Umbilical cord (tissue), 2 donors: ENCODE data around the gene CHST11. TPM values are rescaled to one million over a fixed set of nuclear protein-coding genes. Genes with fewer than 3 reads are reported as not detected.

Experiments
- DNase-seq: peaks from one replicate; pipeline ENCODE4 v3.0.0-alpha.2; 2015; ENCODE audit warnings: low spot score
- total RNA-seq: library from RNA; depleted of rRNA; stranded (reverse); fragments of >200 nt; gene quantifications from one replicate; pipeline ENCODE4 v1.2.3, GENCODE V29; 2014; ENCODE audit warnings: low replicate concordance; ENCODE audit not compliant: insufficient read depth

Gene CHST11
- total RNA-seq, 1 donor from 2014 or later: 6.5 TPM

DNA sequence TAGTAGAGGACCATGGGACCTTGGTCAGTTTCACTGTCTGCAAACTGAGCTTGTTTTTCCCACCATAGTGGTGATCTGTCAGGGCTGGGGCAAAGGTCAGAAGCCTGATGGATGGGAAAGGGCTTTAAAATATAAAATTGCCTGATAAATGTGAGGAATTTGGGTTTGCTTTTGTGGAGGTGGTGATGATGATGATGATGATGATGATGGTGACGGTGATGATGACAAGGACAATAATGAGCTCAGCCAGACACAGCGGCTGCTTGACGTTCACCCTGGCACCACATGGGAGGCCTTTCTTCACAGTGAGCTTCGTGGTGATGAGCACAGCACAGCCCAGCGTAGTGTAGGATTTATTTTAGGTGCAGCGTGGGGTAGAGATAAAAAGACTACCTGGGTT lies 257.6 kb downstream of the CHST11 start:
- DNase-seq: no peak

DNA sequence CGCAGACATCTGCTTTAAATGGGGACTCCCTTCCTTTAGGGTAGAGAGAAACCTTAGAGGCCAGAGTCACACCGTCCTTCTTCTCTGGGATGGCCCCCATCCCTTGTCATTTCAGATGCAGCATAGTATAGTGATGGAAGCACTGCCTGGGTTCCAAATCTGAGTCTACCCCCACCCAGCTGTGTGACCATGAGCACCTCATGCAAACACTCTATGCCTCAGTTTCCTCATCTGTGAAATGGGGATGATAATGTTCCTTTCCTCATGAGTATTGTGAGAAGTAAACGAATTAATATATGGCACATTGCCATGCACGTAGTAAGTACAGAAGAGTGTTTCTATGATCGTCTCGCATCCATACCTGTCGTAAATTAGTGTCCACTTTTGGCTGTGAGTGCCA lies 259.4 kb downstream of the CHST11 start:
- DNase-seq: no peak

DNA sequence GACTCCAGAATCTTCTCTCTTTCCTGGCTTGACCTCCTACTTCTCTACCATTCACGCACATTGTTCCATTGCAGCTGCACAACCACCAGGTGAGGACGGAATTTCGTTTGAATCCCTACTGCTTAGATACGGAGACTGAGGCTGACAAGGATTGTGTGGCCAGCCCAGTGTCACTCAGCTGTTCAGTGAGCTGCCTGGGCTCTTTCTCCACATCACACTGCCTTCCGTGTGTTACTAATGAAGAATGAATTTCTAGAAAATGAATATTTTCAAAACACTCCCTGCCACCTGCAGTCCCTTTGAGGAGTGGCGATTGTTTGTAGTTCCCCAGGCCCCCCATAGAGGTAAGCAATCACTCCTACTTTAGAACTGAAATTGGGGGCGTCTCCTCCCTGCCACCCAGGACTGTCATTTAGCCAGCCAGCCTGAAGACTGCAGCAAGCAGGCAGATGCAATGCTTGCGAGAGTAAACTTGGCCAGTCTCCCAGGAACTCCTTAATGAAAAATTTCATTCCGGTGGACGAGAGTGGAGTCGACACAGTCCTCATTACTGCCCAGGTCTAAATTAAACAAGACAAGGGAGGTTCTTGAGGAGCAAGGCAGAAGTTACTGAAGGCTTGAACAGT lies 261.7 kb downstream of the CHST11 start:
- no peak for DNase-seq

DNA sequence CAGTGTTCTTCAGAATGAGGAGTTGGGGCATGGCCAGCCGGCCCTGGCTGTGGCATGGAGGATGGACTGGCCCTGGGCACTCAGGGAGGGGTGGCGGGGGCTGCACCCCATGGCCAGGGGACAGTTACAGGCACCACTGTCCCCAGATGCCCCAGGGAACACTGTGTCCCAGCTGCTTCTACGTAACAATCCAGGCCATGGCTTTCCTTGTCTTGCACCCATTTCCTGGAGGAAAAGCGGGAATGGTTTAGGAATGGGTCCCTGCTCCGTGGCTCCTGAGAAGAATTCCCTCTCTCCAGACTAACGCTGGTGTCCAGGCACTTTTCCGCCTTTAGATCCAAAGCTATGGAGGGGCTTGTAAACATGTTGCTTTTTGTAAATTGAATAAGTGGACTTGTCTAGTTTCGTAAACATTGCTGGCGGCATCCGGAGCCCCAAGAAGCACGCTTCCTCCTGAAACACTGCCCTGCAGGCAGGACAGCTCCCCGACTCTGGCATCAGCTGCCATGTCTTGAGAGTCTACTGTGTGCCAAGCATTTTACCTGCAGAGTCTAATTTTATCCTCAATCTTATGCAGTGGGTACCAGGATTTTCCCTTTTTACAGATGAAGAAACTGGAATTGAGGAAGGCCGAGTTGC lies 263.1 kb downstream of the CHST11 start:
- DNase-seq: no peak

DNA sequence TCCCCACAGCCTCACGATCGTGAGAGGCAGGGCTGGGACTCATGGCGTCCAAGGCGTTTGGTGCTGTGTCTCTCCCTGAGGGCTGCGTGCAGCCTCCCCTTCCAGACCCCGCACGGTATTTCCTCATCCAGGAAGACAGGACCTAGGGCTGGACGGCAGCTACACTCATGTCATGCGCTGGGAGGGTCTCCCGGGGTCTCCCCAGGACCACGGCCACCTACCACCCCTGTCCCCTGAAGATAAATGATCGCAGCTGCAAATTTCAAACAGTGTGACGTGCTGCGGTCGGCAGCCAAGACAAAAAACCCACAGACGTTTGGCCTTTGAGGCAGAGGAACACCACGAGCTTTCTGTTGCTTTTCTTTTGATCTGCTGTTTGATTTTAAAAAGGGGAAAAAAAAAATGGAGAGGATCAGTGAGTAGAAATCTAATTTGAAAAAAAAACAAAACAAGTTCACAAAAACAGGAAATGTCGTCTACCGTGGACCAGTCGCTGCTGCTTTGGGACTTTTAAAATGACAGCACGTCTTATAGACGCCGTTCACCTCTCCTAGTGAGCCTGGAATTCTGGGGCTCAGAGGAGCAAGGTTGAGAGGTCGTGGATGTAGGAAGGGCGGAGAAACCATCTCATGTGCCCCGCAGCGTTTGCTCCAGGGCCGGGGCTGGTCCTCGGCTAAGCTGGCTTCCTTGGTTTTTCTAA lies 263.7 kb downstream of the CHST11 start:
- no peak for DNase-seq

DNA sequence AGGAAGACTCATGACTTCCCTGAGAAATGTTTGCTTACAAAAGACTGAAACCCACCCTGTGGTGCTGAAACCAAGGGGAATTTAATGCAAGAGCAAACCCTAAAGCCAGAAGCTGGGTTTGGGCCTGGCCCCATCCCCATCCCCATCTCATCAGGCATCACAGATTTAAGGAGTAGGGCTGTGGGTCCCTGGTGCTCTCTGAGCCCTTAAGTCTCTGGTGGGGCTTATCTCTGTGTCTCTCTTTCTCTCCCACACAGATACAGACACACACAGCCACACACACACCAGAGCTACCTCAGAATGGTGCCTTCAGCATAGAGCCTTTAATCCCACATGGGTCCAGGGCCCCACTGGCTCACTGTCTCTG lies 264.3 kb downstream of the CHST11 start:
- DNase-seq: no peak

DNA sequence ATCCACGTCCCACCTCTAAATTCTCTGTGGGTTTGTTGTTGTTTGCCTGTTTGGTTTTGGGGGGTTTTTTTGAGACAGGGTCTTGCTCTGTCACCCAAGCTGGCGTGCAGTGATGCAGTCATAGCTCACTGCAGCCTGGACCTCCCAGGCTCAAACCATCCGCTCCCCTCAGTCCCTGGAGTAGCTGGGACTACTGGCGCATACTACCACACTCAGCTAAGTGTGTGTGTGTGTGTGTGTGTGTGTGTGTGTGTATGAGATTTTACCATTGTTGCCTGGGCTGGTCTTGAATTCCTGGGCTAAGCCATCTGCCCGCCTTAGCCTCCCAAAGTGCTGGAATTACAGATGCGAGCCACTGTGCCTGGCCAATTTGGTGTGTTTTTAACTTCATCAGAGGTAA lies 265.2 kb downstream of the CHST11 start:
- DNase-seq: no peak

DNA sequence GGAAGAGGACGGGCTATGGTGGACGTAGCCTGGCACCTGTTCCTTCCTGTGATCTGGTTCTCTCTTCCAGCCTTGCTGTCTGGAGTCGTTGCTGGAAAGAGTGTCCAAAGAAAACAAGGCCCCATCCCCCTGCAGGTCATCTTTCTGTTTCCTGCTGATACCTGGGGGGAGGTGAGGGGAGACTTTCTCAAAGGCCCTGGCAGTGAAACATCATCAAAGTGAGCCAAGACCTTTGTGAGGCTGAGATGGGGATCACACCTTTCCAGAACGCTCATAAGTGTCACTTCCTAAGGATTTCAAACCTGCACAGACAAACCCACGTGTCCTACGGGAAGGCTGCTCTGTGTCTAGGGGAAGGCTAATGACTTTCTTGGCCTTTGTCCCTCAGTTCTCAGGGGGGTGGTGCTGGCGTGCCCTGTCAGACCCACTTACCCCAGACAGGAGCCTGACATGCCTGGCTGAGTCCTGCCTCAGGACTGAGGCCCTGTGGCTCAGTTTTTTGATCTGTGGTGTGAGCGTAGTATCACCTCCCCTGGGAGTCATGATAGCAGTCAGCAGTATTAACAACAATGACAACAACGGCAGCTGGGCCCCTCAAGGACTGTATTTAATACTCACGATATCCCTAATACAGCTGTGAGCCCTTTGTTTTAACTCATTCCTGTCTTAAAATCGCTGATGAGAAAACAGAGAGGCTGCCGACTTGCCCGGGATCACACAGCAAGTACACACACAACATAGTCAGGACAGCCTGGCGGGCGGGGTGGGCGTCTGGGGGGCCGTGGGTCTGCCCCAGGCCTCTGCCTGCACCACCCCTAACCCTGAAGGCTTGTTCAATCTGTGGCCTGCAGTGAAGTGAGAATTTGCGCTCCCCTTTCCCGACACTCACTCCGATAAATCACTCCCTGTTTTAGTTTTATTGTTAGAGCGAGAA lies 266.1 kb downstream of the CHST11 start:
- no peak for DNase-seq

DNA sequence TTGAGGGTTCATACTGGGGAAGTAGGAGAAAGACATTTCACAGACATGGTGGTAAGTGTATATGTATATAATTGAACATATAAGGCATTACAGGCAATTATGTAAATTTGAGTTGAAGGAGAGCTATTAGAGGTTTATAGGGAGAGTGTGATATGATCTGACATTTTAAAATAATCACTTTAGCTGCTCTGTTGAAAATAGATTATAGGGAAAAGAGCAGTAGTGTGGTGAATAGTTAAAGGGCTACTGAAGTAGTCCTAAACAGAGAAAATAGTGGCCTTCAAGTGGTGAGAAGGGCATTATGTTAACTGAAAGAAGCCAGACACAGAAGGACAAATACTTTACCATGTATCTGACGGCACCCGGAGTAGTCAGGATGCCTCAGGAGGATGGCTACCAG lies 267.1 kb downstream of the CHST11 start:
- DNase-seq: no peak

DNA sequence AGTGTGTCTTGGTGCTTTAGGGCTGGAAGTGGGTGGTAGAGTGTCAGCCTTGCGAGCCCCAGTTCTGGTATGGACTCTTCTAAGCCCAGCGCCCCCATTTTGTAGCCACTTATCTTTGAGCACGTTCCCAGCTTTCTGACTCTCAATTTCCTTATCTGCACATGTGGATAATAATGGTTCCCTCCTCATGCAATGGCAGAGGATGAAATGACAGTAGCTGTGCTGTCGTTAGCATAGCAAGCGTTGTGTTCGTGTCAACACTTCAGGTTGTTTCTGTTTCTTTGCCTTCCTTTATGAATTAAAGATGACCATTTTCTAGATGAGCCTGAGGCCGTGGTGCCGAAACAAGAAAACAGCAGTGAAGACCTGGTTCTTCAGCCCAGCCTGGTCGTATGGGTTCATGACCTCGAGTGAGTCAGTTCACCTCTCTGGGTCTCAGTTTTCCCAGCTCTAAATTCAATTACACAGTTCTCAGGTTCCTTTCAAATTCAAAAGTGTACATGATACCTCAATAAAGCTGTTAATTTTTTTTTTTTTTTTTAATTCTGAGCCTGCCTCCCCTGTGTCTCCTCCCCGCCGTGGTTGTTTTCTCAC lies 268.3 kb downstream of the CHST11 start:
- no peak for DNase-seq

DNA sequence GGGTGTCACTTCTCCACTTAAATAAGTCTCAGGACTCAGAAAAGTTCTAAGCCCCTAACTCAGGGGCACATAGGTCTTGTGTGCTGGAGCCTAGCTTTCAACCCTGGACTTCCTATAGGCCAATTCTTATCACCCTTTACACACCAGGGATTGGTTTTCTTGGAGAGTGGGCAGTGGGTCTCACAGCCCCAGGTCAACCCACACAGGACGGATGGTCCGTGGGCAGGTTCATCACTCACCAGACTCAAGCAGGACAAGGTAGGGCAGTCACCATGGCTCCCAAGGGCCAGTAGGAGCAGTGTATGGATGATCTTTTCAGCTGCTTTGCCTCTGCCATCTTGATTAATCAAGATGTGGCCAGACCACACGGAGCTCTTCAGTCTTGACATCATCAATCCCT lies 268.9 kb downstream of the CHST11 start:
- no peak for DNase-seq

DNA sequence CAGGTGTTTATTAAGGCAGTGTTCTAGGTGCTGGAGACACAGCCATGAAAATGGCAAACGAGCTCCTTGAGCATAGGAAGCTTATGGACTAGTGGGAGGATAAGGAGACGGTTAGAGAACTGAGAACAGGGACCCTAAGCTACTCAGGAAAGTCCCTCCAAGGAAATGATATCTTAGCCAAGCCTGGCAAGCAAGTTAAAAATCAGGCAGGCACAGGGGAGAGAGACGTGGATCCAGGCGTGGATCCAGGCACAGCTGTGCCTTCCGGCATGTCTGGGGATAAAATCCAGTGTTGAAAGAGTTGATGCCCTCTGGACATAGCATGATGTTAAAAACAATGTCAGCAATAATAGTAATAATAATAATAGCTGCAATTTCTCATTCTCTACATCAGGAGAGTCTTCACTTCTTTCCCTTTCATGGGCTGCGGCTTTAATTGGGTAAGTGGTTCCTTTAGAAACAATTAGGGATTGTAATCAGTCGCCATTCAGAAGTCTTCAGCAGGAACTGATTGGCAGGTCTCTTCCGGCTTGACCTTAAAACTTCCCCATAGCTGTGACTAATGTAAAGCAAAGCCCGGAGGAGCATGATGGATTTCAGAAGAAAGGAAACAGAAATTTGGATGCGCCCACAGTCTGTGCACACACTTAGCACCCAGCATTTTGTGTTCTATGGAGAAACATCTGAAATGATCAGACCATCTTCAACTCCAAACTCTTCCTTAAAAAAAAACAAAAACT lies 271.1 kb downstream of the CHST11 start:
- DNase-seq: no peak

DNA sequence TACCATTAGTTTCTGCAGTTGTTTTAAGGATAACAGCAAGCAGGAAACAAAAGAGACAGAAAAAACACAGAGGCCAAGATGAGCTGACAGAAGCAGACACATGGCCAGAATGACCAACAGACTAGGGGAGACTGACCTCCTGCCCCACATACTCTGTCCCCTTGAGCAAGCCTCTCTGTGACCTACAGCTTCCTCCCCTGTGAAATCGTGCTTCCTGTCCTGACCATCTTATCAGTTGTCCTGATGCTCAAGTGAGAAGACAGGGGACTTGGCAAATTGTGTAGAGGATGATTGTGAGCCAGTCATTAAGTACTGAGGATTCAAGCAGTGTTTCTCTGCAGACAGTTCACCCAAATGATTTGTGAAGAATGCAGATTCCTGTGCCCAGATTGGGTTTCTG lies 272.3 kb downstream of the CHST11 start:
- no peak for DNase-seq

DNA sequence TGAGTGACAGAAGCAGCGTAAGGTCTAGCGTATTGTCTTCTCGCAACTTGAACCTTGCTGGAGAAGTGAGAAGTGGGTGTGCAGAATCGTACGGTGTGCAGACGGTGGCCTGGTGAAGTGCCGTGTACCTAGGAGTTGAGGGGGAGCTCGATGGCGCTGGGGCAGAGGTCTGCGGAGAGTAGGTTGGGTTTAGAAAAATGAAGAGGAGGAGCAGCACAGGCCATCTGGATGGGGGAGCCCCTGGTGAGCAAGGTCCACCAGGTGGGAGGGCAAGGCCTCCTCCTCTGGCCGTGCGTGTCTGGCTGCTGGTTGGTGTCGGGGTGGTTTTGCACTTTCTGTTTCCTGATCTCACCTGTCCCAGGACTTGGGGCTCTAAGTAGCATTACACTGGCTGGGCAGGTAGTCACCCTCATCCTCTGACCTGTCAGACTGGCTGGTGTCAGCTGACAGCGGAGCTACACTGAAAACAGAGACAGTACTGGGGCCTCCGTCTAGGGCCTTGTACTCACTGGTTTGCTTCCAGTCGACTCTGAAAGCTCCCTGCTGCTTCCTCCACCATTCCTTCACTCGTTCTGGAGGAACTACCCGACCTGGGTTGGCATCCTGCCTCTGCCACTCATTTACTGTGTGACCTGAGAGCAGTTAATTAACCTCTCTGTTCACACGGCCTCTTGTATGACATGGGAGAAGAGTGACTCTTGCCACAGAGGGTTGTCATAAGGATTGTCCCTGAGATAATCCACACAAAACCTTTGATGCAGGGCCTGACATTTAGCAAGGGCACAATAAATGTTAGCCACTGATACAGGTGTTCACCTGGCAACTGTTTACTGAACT lies 273.1 kb downstream of the CHST11 start:
- no peak for DNase-seq

DNA sequence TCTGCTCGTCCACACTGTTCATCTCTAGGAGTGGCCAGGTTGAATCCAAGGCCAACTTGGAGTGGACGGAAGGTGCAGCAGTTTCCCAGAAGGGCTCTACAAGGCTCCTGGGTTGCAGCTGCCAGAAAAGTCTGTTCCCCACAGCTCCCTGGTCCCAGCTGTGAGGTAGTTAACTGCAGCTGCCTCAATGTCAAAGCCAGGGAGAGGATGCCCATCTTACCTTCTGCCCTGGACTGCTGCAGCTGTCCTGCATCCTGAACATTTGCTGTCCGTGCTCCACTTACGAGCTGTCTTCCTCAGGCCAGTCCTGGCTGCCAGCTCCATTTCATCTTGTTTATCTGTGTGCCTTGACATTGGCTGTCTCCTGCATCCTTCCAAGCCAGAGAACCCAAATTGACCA lies 274.0 kb downstream of the CHST11 start:
- no peak for DNase-seq

DNA sequence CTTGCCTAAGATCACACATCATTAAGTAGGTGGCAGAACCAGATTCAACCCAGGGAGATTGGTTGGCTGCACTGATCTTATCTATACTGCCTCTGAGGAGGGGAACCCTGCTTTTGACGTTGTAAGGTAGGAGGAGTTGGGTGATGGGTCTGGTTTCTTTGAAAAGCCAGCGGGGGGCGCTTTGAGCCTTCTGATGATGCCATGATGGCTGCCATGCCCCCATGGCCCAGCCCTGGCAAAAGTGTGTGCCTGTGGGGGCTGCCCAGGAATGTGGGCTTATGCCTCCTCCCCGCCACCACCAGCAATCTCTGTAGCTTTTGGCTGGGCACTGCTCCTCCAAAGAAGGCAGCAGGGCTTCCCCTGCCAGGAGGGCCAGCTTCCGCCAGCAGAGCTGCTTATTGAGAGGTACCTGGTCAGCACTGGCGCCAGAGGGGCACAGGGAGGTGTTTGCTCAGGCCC lies 277.0 kb downstream of the CHST11 start:
- no peak for DNase-seq

DNA sequence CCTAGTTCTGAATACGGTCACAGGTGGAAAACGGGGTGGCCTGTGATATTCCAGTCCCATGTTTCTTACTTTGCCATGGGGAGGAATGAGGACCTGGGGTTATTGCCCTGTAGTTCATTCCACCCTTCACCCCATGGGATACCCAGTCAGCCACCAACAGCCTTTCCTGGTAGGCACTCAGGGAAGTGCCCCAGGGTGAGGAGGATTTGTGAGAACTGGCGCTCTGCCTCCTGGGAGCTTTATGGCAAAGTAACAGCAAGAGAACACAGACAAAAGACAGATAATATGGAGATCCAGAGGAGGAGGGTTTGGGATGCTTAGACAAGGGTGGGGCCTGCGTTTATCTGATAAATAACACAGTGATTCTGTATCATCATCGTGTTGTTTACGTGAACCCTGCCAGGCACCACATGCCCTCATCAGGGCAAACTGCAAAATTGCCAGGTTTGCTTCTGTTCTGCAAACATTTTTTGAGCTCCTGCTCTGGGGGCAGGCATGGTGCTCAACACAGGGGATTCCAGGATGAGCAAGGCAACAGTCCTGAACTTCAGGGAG lies 277.9 kb downstream of the CHST11 start:
- DNase-seq: no peak

DNA sequence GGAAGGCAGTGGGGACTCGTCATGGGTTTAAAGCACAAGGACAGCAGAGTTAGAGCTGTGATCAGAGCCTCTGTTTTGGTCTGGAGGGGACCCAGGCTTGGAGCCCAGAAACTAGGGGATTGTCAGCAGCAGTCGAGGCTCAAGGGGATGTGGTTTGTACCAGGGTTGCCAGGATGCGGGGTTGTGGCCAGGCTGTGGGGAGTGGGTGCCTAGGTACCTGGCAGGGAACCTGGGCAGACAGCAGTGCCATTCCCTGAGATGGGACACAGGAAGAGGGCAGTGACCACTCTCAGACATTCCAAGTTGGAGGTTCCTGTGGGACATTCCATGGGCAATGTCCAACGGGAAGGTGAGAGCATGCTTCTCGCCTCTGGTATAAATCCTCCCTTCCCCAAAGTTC lies 279.1 kb downstream of the CHST11 start:
- DNase-seq: no peak

DNA sequence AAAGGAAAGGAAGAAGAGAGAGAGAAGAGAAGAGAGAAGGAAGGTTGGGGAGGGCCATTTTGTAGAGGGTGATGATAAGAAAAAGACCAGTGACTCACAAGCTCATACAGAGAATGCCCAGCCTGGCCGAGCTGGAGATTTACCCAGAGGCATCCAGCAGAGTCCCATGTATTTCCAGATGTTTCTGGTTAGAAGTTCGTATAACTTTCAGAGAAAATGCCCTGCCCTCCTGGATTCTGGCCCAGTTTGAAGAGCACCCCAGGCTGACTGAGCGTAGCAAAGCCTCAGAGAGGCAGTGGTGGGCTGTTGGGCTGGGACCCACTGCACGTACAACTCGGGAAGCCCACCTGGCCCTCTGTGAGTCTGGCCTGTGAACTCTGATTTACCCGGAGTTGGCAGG lies 279.6 kb downstream of the CHST11 start:
- peak; percentile 94 for DNase-seq

DNA sequence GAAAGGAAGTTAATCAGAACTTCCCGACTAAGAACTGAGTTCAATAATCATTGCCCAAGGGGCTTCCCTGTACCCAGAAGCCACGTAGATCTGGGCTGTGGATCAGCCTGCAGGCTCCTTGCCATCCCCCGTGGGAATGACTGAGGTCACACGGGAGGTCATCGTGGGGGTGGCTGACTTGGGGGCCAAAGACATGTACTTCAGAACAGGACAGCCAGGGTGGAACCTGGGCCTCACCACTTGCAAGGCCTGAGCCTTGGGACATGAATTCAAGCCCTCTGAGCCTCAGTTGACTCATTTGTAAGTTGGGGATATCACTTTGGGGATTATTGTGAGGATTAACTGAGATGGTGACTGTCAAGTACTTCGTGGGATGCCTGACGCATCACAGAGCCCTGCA lies 280.4 kb downstream of the CHST11 start:
- DNase-seq: no peak
